H7 (cell line): ENCODE data around the gene ASCL2. TPM values are rescaled to one million over a fixed set of nuclear protein-coding genes. Genes with fewer than 3 reads are reported as not detected.
"Not testable (repeated sequence)": the region's sequence is repeated elsewhere in the genome, so short reads cannot be mapped to it uniquely, and the experiment has no call there.

Experiments used
- DNase-seq: peaks from one replicate; pipeline ENCODE4 v3.0.0; 2012
- H3K27me3 ChIP-seq: 2 replicates; pipeline ENCODE4 v1.6.0; 2011; ENCODE audit warnings: mild to moderate bottlenecking, low read length; ENCODE audit not compliant: control insufficient read depth, insufficient read depth
- H3K36me3 ChIP-seq: replicated peaks from 2 replicates; pipeline ENCODE4 v1.5.1; 2011; ENCODE audit warnings: low read length; ENCODE audit not compliant: control insufficient read depth, insufficient read depth
- H3K4me3 ChIP-seq: 2 replicates; pipeline ENCODE4 v1.5.1; 2011; ENCODE audit warnings: low read depth, mild to moderate bottlenecking, control low read depth, low read length, moderate library complexity; ENCODE audit not compliant: insufficient read depth
- total RNA-seq: library from RNA; depleted of rRNA; stranded (reverse); fragments of >200 nt; shearing (Covaris generic); gene quantifications from 2 replicates; pipeline ENCODE4 v1.2.3, GENCODE V29; 2014

ASCL2 gene
- total RNA-seq, 1 experiment from 2014 or later, result 0.55 TPM

- Histone ChIP-seq H3K27me3 (no peaks in the 10 kb centered on the region), H3K36me3 (no peaks in the 10 kb centered on the region), H3K4me3 (no peak overlapping the region)
- DNase-seq, result peak; percentile 16
Observed at GRCh38 chr11:2294926-2295290, 24.5 kb upstream of the ASCL2 start.

- no peak overlapping the region for H3K4me3 ChIP-seq
- H3K36me3 ChIP-seq, result no peaks in the 10 kb centered on the region
- peak; percentile 69 for DNase-seq
- no peaks in the 10 kb centered on the region for H3K27me3 ChIP-seq
Observed at GRCh38 chr11:2293984-2294925, 23.9 kb upstream of the ASCL2 start.

GRCh38 chr11:2293531-2293971 is 23.2 kb upstream of the ASCL2 start:
- Histone ChIP-seq H3K36me3 (no peaks in the 10 kb centered on the region), H3K27me3 (no peaks in the 10 kb centered on the region), H3K4me3 (no peak overlapping the region)
- DNase-seq, result peak; percentile 27

DNA sequence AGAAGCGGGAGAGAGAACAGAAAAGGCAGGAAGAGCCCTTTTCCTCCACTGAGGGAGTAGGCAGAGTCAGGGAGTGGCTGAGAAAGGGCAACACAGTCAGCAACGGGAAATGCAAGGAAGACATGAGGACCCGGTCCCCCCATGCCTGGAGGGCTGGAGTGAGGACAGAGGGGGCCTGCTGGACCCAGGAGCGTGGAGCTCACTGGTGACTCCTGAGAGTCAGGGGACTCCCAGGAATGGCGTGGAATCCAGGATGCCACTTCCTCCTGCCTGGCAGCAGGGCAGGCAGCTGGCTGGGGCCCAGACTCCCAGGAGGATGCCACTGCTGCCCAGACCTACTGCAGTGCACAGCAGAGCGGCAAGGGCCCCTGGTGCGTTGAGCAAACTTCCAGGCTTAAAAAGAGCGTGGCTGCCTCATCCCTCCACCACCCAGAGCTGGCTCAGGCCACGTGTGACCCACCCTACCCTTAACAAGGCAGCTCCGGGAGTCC is 20.0 kb upstream of the ASCL2 start:
- Histone ChIP-seq H3K36me3 (no peaks in the 10 kb centered on the region), H3K27me3 (no peaks in the 10 kb centered on the region)
- peak; percentile 49 for DNase-seq

DNA sequence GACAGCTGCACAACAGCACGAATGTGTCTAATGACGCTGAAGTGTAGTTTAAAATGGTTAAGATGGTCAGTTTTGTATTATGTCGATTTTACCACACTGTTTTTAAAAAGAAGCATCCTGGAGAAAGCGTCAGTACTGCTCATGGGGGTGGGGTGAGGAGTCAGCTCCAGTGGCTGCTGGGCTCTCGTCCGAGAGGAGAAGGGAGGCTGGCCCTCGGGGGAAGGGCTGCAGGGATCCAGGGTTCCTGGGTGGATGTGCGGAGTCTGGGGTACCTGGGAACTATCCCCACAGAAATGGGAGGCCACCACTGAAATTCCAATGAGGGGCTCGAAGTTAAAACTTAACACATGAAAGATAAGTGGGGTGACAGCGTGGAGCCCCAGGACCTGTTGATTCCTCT is 19.5 kb upstream of the ASCL2 start:
- peak; percentile 40 for DNase-seq
- Histone ChIP-seq H3K4me3 (no peak overlapping the region), H3K27me3 (no peaks in the 10 kb centered on the region), H3K36me3 (no peaks in the 10 kb centered on the region)

More for the DNA sequence above, 20.0 kb upstream of the ASCL2 start:
- no peak overlapping the region for H3K4me3 ChIP-seq

GRCh38 chr11:2289350-2289749 is 19.0 kb upstream of the ASCL2 start:
- DNase-seq, result no peak
- Histone ChIP-seq H3K27me3 (no peaks in the 10 kb centered on the region; the same call in 1 of the 2 replicates), H3K36me3 (no peaks in the 10 kb centered on the region), H3K4me3 (no peak overlapping the region)

- DNase-seq, result peak; percentile 41
- H3K4me3 ChIP-seq, result no peak overlapping the region
- no peaks in the 10 kb centered on the region for H3K36me3 ChIP-seq
- H3K27me3 ChIP-seq, result no peaks in the 10 kb centered on the region; the same call in 1 of the 2 replicates
Observed at GRCh38 chr11:2287091-2287490, 16.7 kb upstream of the ASCL2 start.

GRCh38 chr11:2286350-2286749 is 16.0 kb upstream of the ASCL2 start:
- DNase-seq, H3K36me3 ChIP-seq, H3K4me3 ChIP-seq, H3K27me3 ChIP-seq: not testable (repeated sequence)

- H3K27me3 ChIP-seq, result peaks cover 2% of the 10 kb centered on the region; the same call in 1 of the 2 replicates
- no peak for DNase-seq
- H3K4me3 ChIP-seq, result no peak overlapping the region
- H3K36me3 ChIP-seq, result no peaks in the 10 kb centered on the region
Observed at GRCh38 chr11:2280208-2280607, 9.8 kb upstream of the ASCL2 start.

- Histone ChIP-seq H3K4me3 (no peak overlapping the region), H3K27me3 (peaks cover 10% of the 10 kb centered on the region; the same call in 1 of the 2 replicates), H3K36me3 (no peaks in the 10 kb centered on the region)
- no peak for DNase-seq
Observed at GRCh38 chr11:2277933-2278523, 7.6 kb upstream of the ASCL2 start.

- no peak for DNase-seq
- no peak overlapping the region for H3K4me3 ChIP-seq
- peaks cover 21% of the 10 kb centered on the region for H3K27me3 ChIP-seq
- H3K36me3 ChIP-seq, result no peaks in the 10 kb centered on the region
Observed at GRCh38 chr11:2277008-2277346, 6.6 kb upstream of the ASCL2 start.

DNA sequence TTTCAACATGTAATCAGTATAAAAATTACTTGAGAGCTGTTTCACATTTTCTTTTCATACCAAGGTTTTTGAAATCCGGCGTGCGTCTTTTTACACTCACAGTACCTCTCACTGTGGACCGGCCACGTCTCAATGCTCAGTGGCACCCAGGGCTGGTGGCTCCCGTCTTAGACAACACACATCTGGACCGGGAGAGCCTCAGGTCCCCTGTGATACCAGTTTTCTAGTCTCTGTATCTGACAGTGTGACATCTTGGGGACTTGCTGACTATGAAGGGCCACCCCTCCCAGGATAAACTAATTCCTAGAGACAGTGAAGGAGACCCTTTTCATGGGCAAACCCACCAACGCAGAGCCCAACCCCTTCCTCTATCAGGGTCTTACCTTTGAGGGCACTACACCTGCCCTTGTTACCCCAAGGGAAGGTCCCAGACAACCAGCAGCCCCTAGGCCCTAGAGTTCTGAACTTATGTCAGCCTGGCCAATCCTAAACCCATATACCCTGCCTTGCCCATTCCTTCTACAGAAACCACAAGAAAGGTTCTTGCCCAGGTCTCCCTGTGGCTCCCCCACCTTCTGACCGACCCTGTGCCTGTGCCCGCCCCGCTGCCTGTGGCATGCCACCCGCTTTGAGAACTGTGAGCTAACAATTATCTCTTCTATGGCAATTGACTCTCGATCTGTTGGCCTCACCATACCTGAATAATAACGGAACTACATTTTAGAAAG is 6.1 kb upstream of the ASCL2 start:
- H3K36me3 ChIP-seq, result no peaks in the 10 kb centered on the region
- peaks cover 26% of the 10 kb centered on the region for H3K27me3 ChIP-seq
- no peak for DNase-seq
- no peak overlapping the region for H3K4me3 ChIP-seq

GRCh38 chr11:2275334-2276279 is 5.2 kb upstream of the ASCL2 start:
- peaks cover 35% of the 10 kb centered on the region for H3K27me3 ChIP-seq
- H3K4me3 ChIP-seq, result no peak overlapping the region
- H3K36me3 ChIP-seq, result no peaks in the 10 kb centered on the region
- no peak for DNase-seq

DNA sequence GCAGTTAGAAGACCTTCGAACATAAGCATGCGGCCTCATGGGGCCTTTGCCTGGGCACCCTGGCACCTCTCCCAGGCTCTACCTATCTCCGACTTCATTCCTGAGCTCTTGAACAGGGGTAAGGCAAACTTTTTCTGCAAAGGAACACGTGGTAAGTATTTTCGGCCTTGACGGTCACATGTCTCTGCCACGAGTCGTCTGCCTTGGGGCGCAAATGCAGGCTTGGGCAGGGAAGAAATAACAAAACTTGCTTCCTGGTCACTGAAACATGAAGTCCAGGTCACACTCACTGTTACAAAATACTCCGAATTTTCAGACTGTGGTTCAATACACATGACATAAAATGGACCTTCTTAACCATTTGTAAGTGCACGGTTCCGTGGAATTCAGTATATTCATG is 3.4 kb upstream of the ASCL2 start:
- Histone ChIP-seq H3K36me3 (no peaks in the 10 kb centered on the region), H3K4me3 (no peak overlapping the region), H3K27me3 (peaks cover 51% of the 10 kb centered on the region)
- no peak for DNase-seq
